Ramos (cell line): ENCODE data around the gene SLCO1C1.
"Not testable (repeated sequence)": the region's sequence is repeated elsewhere in the genome, so short reads cannot be mapped to it uniquely, and the experiment has no call there.

ENCODE experiments used
- in situ Hi-C: fragments of 300-500 bp; cut with MboI; formaldehyde crosslinking; loops from one replicate; pipeline ENCODE4 v1.14.3; 2022; ENCODE audit warnings: low sequenced_read_pairs; ENCODE audit not compliant: unreplicated experiment

The SLCO1C1 gene, protein sequence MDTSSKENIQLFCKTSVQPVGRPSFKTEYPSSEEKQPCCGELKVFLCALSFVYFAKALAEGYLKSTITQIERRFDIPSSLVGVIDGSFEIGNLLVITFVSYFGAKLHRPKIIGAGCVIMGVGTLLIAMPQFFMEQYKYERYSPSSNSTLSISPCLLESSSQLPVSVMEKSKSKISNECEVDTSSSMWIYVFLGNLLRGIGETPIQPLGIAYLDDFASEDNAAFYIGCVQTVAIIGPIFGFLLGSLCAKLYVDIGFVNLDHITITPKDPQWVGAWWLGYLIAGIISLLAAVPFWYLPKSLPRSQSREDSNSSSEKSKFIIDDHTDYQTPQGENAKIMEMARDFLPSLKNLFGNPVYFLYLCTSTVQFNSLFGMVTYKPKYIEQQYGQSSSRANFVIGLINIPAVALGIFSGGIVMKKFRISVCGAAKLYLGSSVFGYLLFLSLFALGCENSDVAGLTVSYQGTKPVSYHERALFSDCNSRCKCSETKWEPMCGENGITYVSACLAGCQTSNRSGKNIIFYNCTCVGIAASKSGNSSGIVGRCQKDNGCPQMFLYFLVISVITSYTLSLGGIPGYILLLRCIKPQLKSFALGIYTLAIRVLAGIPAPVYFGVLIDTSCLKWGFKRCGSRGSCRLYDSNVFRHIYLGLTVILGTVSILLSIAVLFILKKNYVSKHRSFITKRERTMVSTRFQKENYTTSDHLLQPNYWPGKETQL

DNA sequence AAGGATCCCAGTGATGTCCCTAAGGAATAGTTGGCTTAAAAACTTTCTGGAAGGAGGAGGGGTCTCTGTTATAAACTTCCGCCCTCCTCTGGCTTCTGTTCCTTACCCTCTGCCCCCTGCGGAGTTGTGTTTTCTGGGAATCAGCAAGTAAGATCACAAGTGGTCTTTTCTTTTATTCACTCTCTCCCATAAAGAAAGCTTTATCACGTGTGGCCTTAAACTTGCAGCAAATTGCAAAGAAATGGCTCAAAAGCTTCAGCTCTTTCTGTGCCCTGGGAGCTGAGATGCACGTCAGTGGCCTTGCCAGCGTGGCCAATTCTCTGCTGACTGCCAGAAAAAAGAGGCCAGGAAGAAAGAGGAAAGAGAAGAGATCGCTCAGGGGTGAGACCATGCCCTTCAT is at the start of gene SLCO1C1:
SLCO1C1 (plus strand) TSS at position 101 of the 400 bp plus-strand sequence. CDS start 4,245 bp downstream, outside the sequence.
- in situ Hi-C loops, result no loop called here

- in situ Hi-C loops, result loop anchor here (25.0 kb wide), 1 partner anchor 516 kb away; no protein-coding TSS in a partner anchor
Observed at GRCh38 chr12:20646239-20646827, 48.8 kb upstream of the SLCO1C1 start.

DNA sequence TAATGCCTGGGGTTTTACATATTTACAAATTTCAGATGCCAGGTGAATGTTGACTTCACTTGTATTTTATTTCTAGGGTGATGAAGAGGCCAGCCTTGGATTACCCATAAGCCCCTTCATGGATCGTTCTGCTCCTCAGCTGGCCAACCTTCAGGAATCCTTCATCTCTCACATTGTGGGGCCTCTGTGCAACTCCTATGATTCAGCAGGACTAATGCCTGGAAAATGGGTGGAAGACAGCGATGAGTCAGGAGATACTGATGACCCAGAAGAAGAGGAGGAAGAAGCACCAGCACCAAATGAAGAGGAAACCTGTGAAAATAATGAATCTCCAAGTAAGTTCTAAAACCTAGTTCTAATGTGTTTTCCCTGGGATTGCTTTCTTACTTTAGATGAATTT is 41.3 kb upstream of the SLCO1C1 start:
- in situ Hi-C loops, result no loop called here

DNA sequence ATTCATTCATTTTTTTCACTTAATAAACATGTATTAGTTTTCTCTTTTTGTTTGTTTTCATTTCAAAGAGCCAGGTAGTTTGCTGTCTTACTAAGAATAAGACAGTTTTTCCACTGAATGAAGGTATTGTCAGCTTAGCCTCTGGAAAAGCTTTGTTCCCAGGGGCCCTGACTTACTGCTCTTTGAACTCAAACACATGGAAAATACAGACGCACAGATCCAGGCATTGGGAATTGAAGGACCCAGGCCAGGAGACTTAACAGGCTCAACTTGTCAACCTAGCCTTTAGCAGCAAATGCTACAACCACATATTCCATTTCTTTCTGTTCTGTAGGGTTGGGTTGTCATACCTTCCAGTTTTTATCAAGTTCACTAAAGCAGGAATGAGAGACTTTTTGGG is 38.5 kb upstream of the SLCO1C1 start:
- in situ Hi-C loops, result no loop called here

DNA sequence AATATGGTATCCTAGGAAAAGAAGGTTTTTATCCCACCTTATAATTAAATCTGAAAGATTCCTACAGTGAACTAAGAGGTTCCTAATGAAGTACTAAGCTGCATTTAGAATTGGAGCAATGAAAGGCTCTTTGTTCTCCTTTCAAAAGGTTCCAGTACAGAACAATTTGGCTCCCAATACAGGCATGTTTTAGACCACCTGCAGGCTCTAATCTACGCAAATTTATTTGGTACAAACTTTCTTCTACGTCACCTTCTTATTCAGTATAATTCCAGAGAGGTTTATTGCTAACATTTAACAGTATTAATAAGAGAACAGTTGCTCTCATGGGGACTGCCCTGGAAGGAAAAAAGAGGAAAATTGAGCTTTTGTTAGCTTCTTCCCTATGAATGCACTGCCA is 37.6 kb upstream of the SLCO1C1 start:
- in situ Hi-C loops, result no loop called here

DNA sequence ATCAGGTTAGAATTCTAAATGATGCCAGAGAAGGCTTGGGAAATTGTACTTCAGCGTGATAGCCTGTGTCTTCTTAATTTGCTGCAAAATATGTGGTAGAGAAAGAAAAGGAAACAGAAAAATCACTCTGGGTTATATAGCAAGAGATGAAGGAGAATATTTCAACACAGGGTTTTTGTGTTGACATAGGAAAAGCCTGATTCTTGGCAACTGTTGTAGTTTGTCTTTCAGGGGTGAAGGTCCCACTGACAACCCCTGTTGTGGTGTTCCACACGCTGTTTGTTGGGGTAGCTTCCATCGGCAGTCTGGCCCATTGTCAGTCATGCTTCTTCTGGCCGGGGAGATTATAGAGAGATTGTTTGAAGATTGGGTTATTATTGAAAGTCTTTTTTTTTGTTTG is 13.8 kb upstream of the SLCO1C1 start:
- in situ Hi-C loops, result no loop called here

GRCh38 chr12:20696181-20696905 is 1.2 kb downstream of the SLCO1C1 start:
- in situ Hi-C loops, result no loop called here

DNA sequence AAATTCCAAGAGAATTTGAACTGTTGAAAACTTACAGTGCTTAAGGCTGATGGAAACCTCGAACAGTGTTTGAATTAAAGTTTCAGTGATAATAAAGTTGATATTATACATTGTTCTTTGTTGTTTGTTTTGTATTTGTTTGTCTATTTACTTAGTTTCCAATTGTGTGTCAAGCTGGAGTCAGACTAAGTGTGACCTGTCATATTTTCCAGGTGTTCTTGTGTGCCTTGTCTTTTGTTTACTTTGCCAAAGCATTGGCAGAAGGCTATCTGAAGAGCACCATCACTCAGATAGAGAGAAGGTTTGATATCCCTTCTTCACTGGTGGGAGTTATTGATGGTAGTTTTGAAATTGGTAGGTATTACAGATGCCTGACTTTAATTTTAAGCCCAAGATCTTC is 6.0 kb downstream of the SLCO1C1 start:
- in situ Hi-C loops, result no loop called here

DNA sequence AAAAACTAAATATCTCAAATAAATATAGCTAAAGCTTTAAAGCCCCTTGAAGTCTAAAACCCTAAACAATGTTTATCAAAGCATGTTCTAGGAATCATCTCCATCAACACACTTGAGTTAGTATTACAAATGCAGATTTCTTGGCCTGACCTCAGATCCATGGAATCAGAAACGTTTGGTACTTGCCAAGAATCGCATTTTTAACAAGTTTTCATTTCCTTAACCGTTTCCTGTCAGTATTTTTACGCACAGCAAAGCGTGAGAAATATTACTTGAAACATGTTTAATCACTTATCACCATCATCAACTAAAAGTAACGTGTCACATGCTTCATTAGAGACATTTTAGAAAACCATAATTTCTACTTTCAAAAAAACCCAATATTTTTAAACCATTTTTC is 9.7 kb downstream of the SLCO1C1 start:
- in situ Hi-C loops, result no loop called here

DNA sequence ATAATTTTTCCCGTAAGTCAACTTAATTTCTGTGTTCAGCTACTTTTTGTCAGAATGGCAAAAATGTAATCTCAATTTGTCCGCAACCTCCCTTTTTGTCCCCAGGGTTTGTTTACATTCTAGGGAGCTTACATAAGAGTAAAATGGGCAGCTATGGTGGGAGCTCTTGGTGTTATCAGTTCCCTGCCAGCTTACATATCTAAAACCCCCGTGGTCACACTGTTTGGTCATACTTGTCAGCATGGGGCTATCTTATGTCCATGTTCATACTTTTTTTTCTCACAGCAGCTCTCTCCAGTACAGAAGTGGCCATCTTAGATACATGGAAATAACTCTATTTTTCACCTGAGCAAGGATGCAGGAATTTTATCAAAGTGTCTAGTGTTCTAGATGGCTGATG is 16.7 kb downstream of the SLCO1C1 start:
- in situ Hi-C loops, result no loop called here

- in situ Hi-C loops, result no loop called here
Observed at GRCh38 chr12:20716037-20716436, 20.9 kb downstream of the SLCO1C1 start.

DNA sequence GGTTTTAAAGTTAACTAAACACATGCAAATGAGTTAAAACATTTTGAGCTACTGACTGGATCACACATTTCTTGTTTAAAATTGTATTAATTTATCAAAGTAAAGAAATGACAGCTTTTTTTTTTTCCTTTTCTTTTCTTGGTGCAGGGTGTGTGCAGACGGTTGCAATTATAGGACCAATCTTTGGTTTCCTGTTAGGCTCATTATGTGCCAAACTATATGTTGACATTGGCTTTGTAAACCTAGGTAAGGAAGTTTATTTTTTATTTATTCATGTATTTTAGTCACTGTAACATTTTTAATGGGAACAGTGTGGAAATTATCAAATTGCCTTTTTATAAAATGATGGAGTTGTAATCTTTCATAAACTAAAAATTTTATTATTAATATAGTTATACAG is 21.9 kb downstream of the SLCO1C1 start:
- in situ Hi-C loops, result no loop called here

DNA sequence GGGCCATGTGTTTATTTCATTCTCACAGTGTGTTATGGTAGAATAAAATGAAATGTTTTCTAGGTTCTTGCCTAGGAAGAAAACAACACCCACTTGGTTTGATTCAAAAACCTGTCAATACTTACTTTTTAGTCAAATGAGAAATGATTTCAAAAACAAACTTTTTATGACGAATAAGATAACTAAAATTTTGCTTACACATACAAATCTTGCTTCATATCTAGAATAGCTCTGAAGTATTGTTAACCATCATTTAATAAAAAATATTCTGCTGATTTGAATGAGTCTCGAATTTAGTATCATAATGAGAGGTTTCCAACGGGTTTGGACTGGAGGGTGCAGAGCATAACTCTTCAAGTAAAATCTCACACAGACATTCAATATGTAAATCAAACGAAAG is 23.2 kb downstream of the SLCO1C1 start:
- in situ Hi-C loops, result no loop called here

DNA sequence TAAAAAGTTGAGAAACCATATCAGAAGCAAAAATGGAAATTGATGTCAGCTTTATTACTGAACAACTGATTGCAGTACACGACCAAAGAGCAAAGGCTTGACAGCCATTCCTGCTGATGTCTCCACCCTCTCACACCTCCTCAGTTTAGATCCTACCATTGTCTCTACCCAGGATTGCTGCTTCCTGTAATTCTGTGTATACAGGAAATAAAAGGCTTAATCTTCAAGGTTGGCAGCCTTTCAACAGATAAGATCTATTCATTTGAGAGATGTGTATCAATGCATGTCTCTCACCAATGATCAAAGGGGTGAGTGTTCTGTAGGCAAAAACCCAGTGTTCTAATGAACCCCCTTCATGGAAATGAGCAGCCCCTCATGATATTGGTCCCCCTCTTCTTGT is 27.0 kb downstream of the SLCO1C1 start:
- in situ Hi-C loops, result no loop called here

GRCh38 chr12:20731274-20731673 is 36.1 kb downstream of the SLCO1C1 start:
- in situ Hi-C loops, result no loop called here

DNA sequence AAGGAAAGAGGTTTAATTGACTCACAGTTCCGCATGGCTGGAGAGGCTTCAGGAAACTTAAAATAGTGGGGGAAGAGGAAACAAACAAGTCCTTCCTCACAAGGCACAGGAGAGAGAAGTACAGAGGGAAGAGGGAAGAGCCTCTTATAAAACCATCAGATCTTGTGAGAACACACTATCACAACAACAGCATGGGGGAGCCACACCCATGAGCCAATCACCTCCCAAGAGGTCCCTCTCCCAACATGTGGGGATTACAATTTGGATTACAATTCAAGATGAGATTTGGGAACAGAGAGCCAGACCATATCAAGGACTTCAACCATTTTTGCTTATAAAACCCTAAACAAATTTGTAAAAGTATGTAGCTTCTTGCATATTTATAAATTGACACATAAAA is 45.8 kb downstream of the SLCO1C1 start:
- in situ Hi-C loops, result no loop called here

GRCh38 chr12:20748198-20748597 is 53.1 kb downstream of the SLCO1C1 start:
- in situ Hi-C loops, result no loop called here

- in situ Hi-C loops, result no loop called here
Observed at GRCh38 chr12:20751046-20751445, 55.9 kb downstream of the SLCO1C1 start.

DNA sequence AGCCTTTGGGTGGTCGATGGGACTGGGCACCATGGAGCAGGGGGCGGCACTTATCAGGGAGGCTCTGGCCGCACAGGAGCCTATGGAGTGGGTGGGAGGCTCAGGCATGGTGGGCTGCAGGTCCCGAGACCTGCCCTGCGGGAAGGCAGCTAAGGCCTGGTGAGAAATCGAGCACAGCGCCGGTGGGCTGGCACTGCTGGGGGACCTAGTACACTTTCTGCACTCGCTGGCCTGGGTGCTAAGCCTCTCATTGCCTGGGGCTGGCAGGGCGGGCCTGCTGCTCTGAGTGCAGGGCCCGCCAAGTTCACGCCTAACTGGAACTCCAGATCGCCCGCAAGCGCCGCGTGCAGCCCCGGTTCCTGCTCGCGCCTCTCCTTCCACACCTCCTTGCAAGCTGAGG is 82.3 kb downstream of the SLCO1C1 start:
- in situ Hi-C loops, result no loop called here

DNA sequence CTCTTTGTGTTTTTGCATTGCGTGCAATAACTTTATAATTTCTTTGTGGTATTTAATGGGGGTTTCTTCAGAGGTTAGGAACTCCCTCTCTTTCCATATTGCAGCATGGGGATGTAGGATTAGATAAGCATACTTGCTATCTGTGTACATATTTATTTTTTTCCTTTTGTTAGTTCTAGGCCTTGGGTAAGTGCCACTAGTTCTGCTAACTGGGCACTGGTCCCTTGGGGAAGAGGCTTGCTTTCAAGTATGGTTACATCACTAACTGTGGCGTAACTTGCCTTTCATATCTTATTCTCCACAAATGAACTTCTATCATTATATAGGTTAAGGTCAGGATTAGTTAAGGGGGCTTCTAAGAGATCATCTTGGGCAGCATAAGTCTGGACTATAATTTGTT is 83.8 kb downstream of the SLCO1C1 start:
- in situ Hi-C loops, result no loop called here

GRCh38 chr12:20779971-20780370 is 84.8 kb downstream of the SLCO1C1 start:
- in situ Hi-C loops, result not testable (repeated sequence)
